ENCODE measurements around the gene SNCG. TPM values are rescaled to one million over a fixed set of nuclear protein-coding genes. Genes with fewer than 3 reads are reported as not detected.

Gene SNCG
- total RNA-seq, 1 experiment from 2014 or later, result 8.4 TPM

GRCh38 chr10:86945361-86946212 is 12.8 kb upstream of the SNCG start:
- CTCF ChIA-PET, result interaction anchor here (0.5 to 13.1 kb wide), 16 partner anchors 10 to 388 kb away, joined by 3 to 462 read pairs (median 4); partner anchors contain the start of genes ADIRF, MMRN2 and SNCG
- peak; percentile 90 for ATAC-seq
- Mint-ChIP-seq H3K27me3 (ENCODE audit: low read depth) (no peaks in the 10 kb centered on the region; the same call in 1 of the 2 replicates), H3K4me3 (no peak overlapping the region), H3K36me3 (peaks cover 4% of the 10 kb centered on the region), H3K9me3 (peaks cover 8% of the 10 kb centered on the region), H3K27ac (no peak overlapping the region), H3K4me1 (peaks cover 25% of the 10 kb centered on the region)
- DNase-seq (ENCODE audit: low spot score), result peak; percentile 82
- TF ChIP-seq MAX (CRISPR knock-in tag; IDR thresholded peaks at IDR 0.05), result peak; percentile 80
- TF ChIP-seq USF1 (CRISPR knock-in tag; IDR thresholded peaks at IDR 0.05), result 0 out of 2 replicates have a peak, but pooled peaks have one; percentile 20
- peak; percentile 24; the same call in 1 of the 2 replicates for TF ChIP-seq CTCF (IDR thresholded peaks at IDR 0.05)
- TF ChIP-seq TEAD4 (CRISPR knock-in tag; IDR thresholded peaks at IDR 0.05), result no peak
- POLR2A ChIA-PET, result interaction anchor here (1.0 to 2.1 kb wide), 3 partner anchors 9 to 15 kb away, joined by 3 to 5 read pairs (median 5); no protein-coding TSS in a partner anchor

GRCh38 chr10:86946213-86947155 is 11.9 kb upstream of the SNCG start:
- peaks cover 12% of the 10 kb centered on the region for H3K9me3 Mint-ChIP-seq
- H3K4me1 Mint-ChIP-seq, result peaks cover 26% of the 10 kb centered on the region
- DNase-seq (ENCODE audit: low spot score) (peak; percentile 3), ATAC-seq (no peak)
- H3K27ac Mint-ChIP-seq, result no peak overlapping the region
- no peaks in the 10 kb centered on the region; the same call in 1 of the 2 replicates for H3K27me3 Mint-ChIP-seq (ENCODE audit: low read depth)
- H3K36me3 Mint-ChIP-seq, result peaks cover 12% of the 10 kb centered on the region
- CTCF ChIA-PET, result interaction anchor here (0.5 to 13.1 kb wide), 10 partner anchors 9 to 275 kb away, joined by 3 to 462 read pairs (median 4); partner anchors contain the start of genes ADIRF, MMRN2 and SNCG
- POLR2A ChIA-PET, result interaction anchor here (1.0 to 2.1 kb wide), 3 partner anchors 8 to 14 kb away, joined by 3 to 5 read pairs (median 5); no protein-coding TSS in a partner anchor
- no peak overlapping the region for H3K4me3 Mint-ChIP-seq
- TF ChIP-seq IRF2 (CRISPR knock-in tag; IDR thresholded peaks at IDR 0.05; ENCODE audit: borderline replicate concordance, low read depth), result no peak
- no peak for TF ChIP-seq EMX1 (CRISPR knock-in tag; IDR thresholded peaks at IDR 0.05)
- TF ChIP-seq HMGXB4 (CRISPR knock-in tag; IDR thresholded peaks at IDR 0.05), result no peak
- no peak for TF ChIP-seq TCF7 (CRISPR knock-in tag; IDR thresholded peaks at IDR 0.05; ENCODE audit: low read depth)
- no peak for TF ChIP-seq SP1 (CRISPR knock-in tag; conservative IDR thresholded peaks at IDR 0.05)
- TF ChIP-seq NFATC4 (CRISPR knock-in tag; IDR thresholded peaks at IDR 0.05), result no peak
- TF ChIP-seq CDX4 (CRISPR knock-in tag; IDR thresholded peaks at IDR 0.05; ENCODE audit: borderline replicate concordance), result no peak
- no peak for TF ChIP-seq CREM (CRISPR knock-in tag; IDR thresholded peaks at IDR 0.05)
- no peak for TF ChIP-seq ZNF219 (CRISPR knock-in tag; IDR thresholded peaks at IDR 0.05; ENCODE audit: borderline replicate concordance)
- TF ChIP-seq ERG (CRISPR knock-in tag; IDR thresholded peaks at IDR 0.05), result no peak
- no peak for TF ChIP-seq RELA (CRISPR knock-in tag; IDR thresholded peaks at IDR 0.05; ENCODE audit: borderline replicate concordance)
- no peak for TF ChIP-seq USF1 (CRISPR knock-in tag; IDR thresholded peaks at IDR 0.05)
- TF ChIP-seq ZNF671 (CRISPR knock-in tag; IDR thresholded peaks at IDR 0.05), result no peak
- TF ChIP-seq KAT7 (CRISPR knock-in tag; IDR thresholded peaks at IDR 0.05; ENCODE audit: borderline replicate concordance), result no peak
- no peak for TF ChIP-seq ZMAT4 (CRISPR knock-in tag; IDR thresholded peaks at IDR 0.05)
- no peak for TF ChIP-seq E2F4 (CRISPR knock-in tag; IDR thresholded peaks at IDR 0.05; ENCODE audit: borderline replicate concordance, low read depth)
- TF ChIP-seq ZNF317 (CRISPR knock-in tag; IDR thresholded peaks at IDR 0.05; ENCODE audit: borderline replicate concordance, low read depth), result no peak
- no peak for TF ChIP-seq FOXJ3 (CRISPR knock-in tag; IDR thresholded peaks at IDR 0.05; ENCODE audit: borderline replicate concordance)

Data from WTC11 (cell line).